ENCODE results near the gene PDLIM4. TPM values are rescaled to one million over a fixed set of nuclear protein-coding genes. Genes with fewer than 3 reads are reported as not detected.
A peak's percentile ranks its signal among the peaks of the same experiment; 100 is the strongest.

PDLIM4 gene
- polyA plus RNA-seq, 2 of the 4 experiments (the other 2 are of a cell fraction): 0.09 TPM; not detected in 1

- no peak overlapping the region for H3K4me3 ChIP-seq
- no peak overlapping the region for H3K27ac ChIP-seq
- peaks cover 24% of the 10 kb centered on the region; the same call in 2 of the 3 replicates for H3K4me1 ChIP-seq
- H3K4me2 ChIP-seq: no peak overlapping the region
- POLR2A ChIA-PET: no interaction called here
- FAIRE-seq: no peak
- no peaks in the 10 kb centered on the region for H3K9me3 ChIP-seq
- CTCF ChIA-PET: interaction anchor here (2.4 kb wide), 1 partner anchor 67 kb away, joined by 7 read pairs; no protein-coding TSS in a partner anchor
- no peak for DNase-seq (ENCODE audit: low read depth in 1 of 2, low spot score in 1 of 2)
- ATAC-seq: no peak
- 76% methylated on average over 2 of the region's 2 CpGs for WGBS (ENCODE audit: missing lambda C conversion rate)
- TF ChIP-seq BCL3 (IDR thresholded peaks at IDR 0.05): no peak
Measured at GRCh38 chr5:132305420-132305819, 47.9 kb downstream of the PDLIM4 start.

- ATAC-seq: peak; percentile 21 to 26; a peak in 3 of 6 replicates
Measured at GRCh38 chr5:132308701-132309100, 51.2 kb downstream of the PDLIM4 start.

GRCh38 chr5:132309679-132310078, 52.2 kb downstream of the PDLIM4 start:
- POLR2A ChIA-PET: interaction anchor here (1.2 kb wide), 1 partner anchor 16 kb away, joined by 3 read pairs; the partner anchor contains the start of gene SLC22A4
- Histone ChIP-seq H3K4me3 (no peak overlapping the region), H3K4me1 (0 out of 3 replicates have a peak, but pooled peaks cover 5% of the 10 kb centered on the region), H3K4me2 (no peak overlapping the region), H3K27ac (no peak overlapping the region), H3K9me3 (no peaks in the 10 kb centered on the region)
- DNase-seq (ENCODE audit: low read depth in 1 of 2, low spot score in 1 of 2) (no peak), FAIRE-seq (no peak), ATAC-seq (no peak)
- CTCF ChIA-PET: interaction anchor here (0.9 to 1.3 kb wide), 5 partner anchors 16 to 60 kb away, joined by 3 to 5 read pairs (median 3); partner anchors contain the start of gene SLC22A5
- TF ChIP-seq EHF (CRISPR knock-in tag; IDR thresholded peaks at IDR 0.05): no peak
- no peak for TF ChIP-seq HES2 (IDR thresholded peaks at IDR 0.05)
- no peak for TF ChIP-seq HOXA7 (CRISPR knock-in tag; IDR thresholded peaks at IDR 0.05)
- TF ChIP-seq POLR2AphosphoS2 (conservative IDR thresholded peaks at IDR 0.05; ENCODE audit: low read length): 0 out of 2 replicates have a peak, but pooled peaks have one; percentile 19
- no peak for TF ChIP-seq HMGXB4 (CRISPR knock-in tag; IDR thresholded peaks at IDR 0.05; ENCODE audit: borderline replicate concordance)

More at GRCh38 chr5:132308701-132309100, 51.2 kb downstream of the PDLIM4 start:
- no peak overlapping the region for H3K4me3 ChIP-seq
- ChIA-PET CTCF (interaction anchor here (1.0 to 1.3 kb wide), 3 partner anchors 33 to 61 kb away, joined by 3 to 4 read pairs (median 3); partner anchors contain the start of gene SLC22A5), POLR2A (interaction anchor here (0.7 to 1.0 kb wide), 2 partner anchors 10 to 15 kb away, joined by 3 read pairs; partner anchors contain the start of gene SLC22A4)
- DNase-seq (ENCODE audit: low read depth in 1 of 2, low spot score in 1 of 2): no peak
- H3K9me3 ChIP-seq: no peaks in the 10 kb centered on the region
- no peak for FAIRE-seq
- H3K27ac ChIP-seq: no peak overlapping the region
- TF ChIP-seq MYC (IDR thresholded peaks at IDR 0.05; ENCODE audit: borderline replicate concordance, low read length): no peak
- TF ChIP-seq PBX3 (IDR thresholded peaks at IDR 0.05): no peak
- no peak for TF ChIP-seq EP300 (IDR thresholded peaks at IDR 0.05)
- 97% methylated on average over 4 of the region's 4 CpGs for WGBS (ENCODE audit: missing lambda C conversion rate)
- H3K4me2 ChIP-seq: no peak overlapping the region
- H3K4me1 ChIP-seq: 0 out of 3 replicates have a peak, but pooled peaks cover 5% of the 10 kb centered on the region

GRCh38 chr5:132310141-132310834, 52.8 kb downstream of the PDLIM4 start:
- H3K4me2 ChIP-seq: no peak overlapping the region
- no peak overlapping the region for H3K4me3 ChIP-seq
- DNase-seq (ENCODE audit: low read depth in 1 of 2, low spot score in 1 of 2) (no peak), FAIRE-seq (no peak), ATAC-seq (no peak)
- WGBS (ENCODE audit: missing lambda C conversion rate): 86% methylated on average over 11 of the region's 11 CpGs
- POLR2A ChIA-PET: interaction anchor here (1.2 kb wide), 1 partner anchor 16 kb away, joined by 3 read pairs; the partner anchor contains the start of gene SLC22A4
- TF ChIP-seq GATA3 (IDR thresholded peaks at IDR 0.05; ENCODE audit: borderline replicate concordance): no peak
- TF ChIP-seq E2F6 (IDR thresholded peaks at IDR 0.05; ENCODE audit: borderline replicate concordance, low read depth): no peak
- no peak for TF ChIP-seq FOXS1 (CRISPR knock-in tag; IDR thresholded peaks at IDR 0.05)
- no peak for TF ChIP-seq SREBF2 (IDR thresholded peaks at IDR 0.05)
- TF ChIP-seq NFE2L2 (conservative IDR thresholded peaks at IDR 0.05; ENCODE audit: low read length): no peak
- TF ChIP-seq USF2 (IDR thresholded peaks at IDR 0.05): no peak
- no peak for TF ChIP-seq REST (IDR thresholded peaks at IDR 0.05)
- TF ChIP-seq JUNB (IDR thresholded peaks at IDR 0.05): no peak
- no peak for TF ChIP-seq RAD21 (conservative IDR thresholded peaks at IDR 0.05 in 1 of 2, IDR thresholded peaks at IDR 0.05 in 1 of 2)
- H3K9me3 ChIP-seq: no peaks in the 10 kb centered on the region
- H3K4me1 ChIP-seq: 0 out of 3 replicates have a peak, but pooled peaks cover 5% of the 10 kb centered on the region
- no peak overlapping the region for H3K27ac ChIP-seq
- CTCF ChIA-PET: interaction anchor here (0.9 to 1.7 kb wide), 5 partner anchors 14 to 38 kb away, joined by 3 to 5 read pairs (median 4); no protein-coding TSS in a partner anchor

Data from A549 (cell line).